Measurements from ENCODE around the gene GNLY. TPM values are rescaled to one million over a fixed set of nuclear protein-coding genes. Genes with fewer than 3 reads are reported as not detected.

GNLY gene
- total and polyA plus RNA-seq, 9 of the 15 experiments (the other 6 are each of a cell fraction or from before 2014, with no cell fraction given), result not detected

DNA sequence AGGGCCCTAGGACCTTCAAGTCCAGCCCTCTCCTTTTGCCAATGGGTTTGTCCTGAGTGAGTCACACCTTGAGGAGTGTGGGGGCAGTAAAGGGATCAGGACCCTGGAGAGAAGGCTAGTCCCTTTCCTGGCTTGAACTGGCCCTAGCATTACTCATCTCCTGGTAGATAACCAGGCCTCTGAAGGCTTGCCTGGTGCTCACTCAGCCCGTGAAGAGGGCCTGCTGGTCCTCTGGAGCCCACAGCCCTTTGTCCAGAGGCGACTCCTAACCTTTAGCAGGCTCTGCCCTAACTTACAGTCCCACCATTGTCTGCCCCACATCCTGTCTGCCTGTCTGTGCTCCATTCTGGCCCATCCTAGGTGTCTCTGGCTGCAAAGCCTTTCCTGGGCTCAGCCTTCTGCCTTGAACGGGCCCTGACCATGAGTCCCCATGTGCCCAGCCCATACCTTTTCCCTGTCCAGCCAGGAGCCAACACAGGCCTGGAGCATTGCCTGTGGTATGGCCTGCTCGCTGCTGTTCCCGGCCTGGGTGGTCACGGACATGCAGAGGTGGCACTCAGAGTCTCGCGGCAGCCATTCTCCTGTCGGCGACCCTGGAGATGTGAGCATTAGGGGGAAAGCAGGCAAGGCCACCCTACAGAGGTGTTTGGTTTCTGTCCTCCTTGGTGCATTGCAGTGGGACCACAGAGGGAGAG is 31.1 kb upstream of the GNLY start (continued):
- no peak for TF ChIP-seq MGA (IDR thresholded peaks at IDR 0.05)
- TF ChIP-seq ZNF79 (CRISPR knock-in tag; IDR thresholded peaks at IDR 0.05; ENCODE audit: low read depth), result no peak
